Measurements from ENCODE around the gene TLK1. TPM values are rescaled to one million over a fixed set of nuclear protein-coding genes. Genes with fewer than 3 reads are reported as not detected.

The TLK1 gene
- total and polyA plus RNA-seq, 2 experiments from 2014 or later = 9.2 to 21.8 TPM

GRCh38 chr2:171159372-171160118, 1.1 kb downstream of the TLK1 start:
- H3K9me3 ChIP-seq (ENCODE audit: low read depth) = no peaks in the 10 kb centered on the region
- DNase-seq (ENCODE audit: low spot score) = peak; percentile 67
- peaks cover 3% of the 10 kb centered on the region for H3K4me1 ChIP-seq (ENCODE audit: insufficient read depth)
- H3K9me2 ChIP-seq (replicated peaks; ENCODE audit: insufficient read depth) = no peaks in the 10 kb centered on the region
- H3K27ac ChIP-seq = peak overlapping the region; percentile 100
- no peaks in the 10 kb centered on the region for H3K36me3 ChIP-seq (replicated peaks; ENCODE audit: insufficient read depth, low read depth)
- H3K79me2 ChIP-seq = peaks cover 61% of the 10 kb centered on the region
- peak overlapping the region; percentile 90 for H3K4me2 ChIP-seq
- peaks cover 52% of the 10 kb centered on the region for H4K20me1 ChIP-seq (ENCODE audit: insufficient read depth, poor library complexity, severe bottlenecking)
- peak overlapping the region; percentile 95 for H3K4me3 ChIP-seq
- WGBS (ENCODE audit: low lambda C conversion rate, missing lambda C conversion rate) = under 1% methylated on average over 27 of the region's 38 CpGs
- no peak for TF ChIP-seq EZH2 (IDR thresholded peaks at IDR 0.05; ENCODE audit: borderline replicate concordance)
- no peak for TF ChIP-seq EZH2phosphoT487 (IDR thresholded peaks at IDR 0.05; ENCODE audit: low read depth, severe bottlenecking, unreplicated experiment)
- TF ChIP-seq CTCF (IDR thresholded peaks at IDR 0.05; ENCODE audit: poor library complexity) = peak; percentile 63
- H3K27me3 ChIP-seq = no peaks in the 10 kb centered on the region
- peak overlapping the region; percentile 86 for H2AFZ ChIP-seq

- H3K9me2 ChIP-seq (replicated peaks; ENCODE audit: insufficient read depth) = no peaks in the 10 kb centered on the region
- WGBS (ENCODE audit: low lambda C conversion rate, missing lambda C conversion rate) = 4% methylated on average over 15 of the region's 15 CpGs
- H2AFZ ChIP-seq = no peak overlapping the region
- H3K4me3 ChIP-seq = peak overlapping the region; percentile 95
- H3K4me2 ChIP-seq = peak overlapping the region; percentile 90
- H3K27ac ChIP-seq = peak overlapping the region; percentile 100
- no peak for TF ChIP-seq EZH2phosphoT487 (IDR thresholded peaks at IDR 0.05; ENCODE audit: low read depth, severe bottlenecking, unreplicated experiment)
- no peak for TF ChIP-seq EZH2 (IDR thresholded peaks at IDR 0.05; ENCODE audit: borderline replicate concordance)
- no peak for TF ChIP-seq CTCF (IDR thresholded peaks at IDR 0.05; ENCODE audit: poor library complexity)
- H3K36me3 ChIP-seq (replicated peaks; ENCODE audit: insufficient read depth, low read depth) = no peaks in the 10 kb centered on the region
- peaks cover 10% of the 10 kb centered on the region for H3K4me1 ChIP-seq (ENCODE audit: insufficient read depth)
- DNase-seq (ENCODE audit: low spot score) = no peak
- no peaks in the 10 kb centered on the region for H3K9me3 ChIP-seq (ENCODE audit: low read depth)
- no peaks in the 10 kb centered on the region for H3K27me3 ChIP-seq
- H3K79me2 ChIP-seq = peaks cover 68% of the 10 kb centered on the region
- H4K20me1 ChIP-seq (ENCODE audit: insufficient read depth, poor library complexity, severe bottlenecking) = peaks cover 58% of the 10 kb centered on the region
These were observed 1.8 kb downstream of the TLK1 start for GRCh38 chr2:171158790-171159371.

GRCh38 chr2:171158036-171158789, 2.5 kb downstream of the TLK1 start:
- H3K27ac ChIP-seq = no peak overlapping the region
- H3K27me3 ChIP-seq = no peaks in the 10 kb centered on the region
- TF ChIP-seq CTCF (IDR thresholded peaks at IDR 0.05; ENCODE audit: poor library complexity) (no peak), EZH2phosphoT487 (IDR thresholded peaks at IDR 0.05; ENCODE audit: low read depth, severe bottlenecking, unreplicated experiment) (no peak), EZH2 (IDR thresholded peaks at IDR 0.05; ENCODE audit: borderline replicate concordance) (no peak)
- H3K4me2 ChIP-seq = peak overlapping the region; percentile 90
- H3K4me3 ChIP-seq = peak overlapping the region; percentile 95
- peaks cover 75% of the 10 kb centered on the region for H3K79me2 ChIP-seq
- H3K9me3 ChIP-seq (ENCODE audit: low read depth) = no peaks in the 10 kb centered on the region
- H3K36me3 ChIP-seq (replicated peaks; ENCODE audit: insufficient read depth, low read depth) = no peaks in the 10 kb centered on the region
- no peak for DNase-seq (ENCODE audit: low spot score)
- 49% methylated on average over 9 of the region's 9 CpGs for WGBS (ENCODE audit: low lambda C conversion rate, missing lambda C conversion rate)
- H3K9me2 ChIP-seq (replicated peaks; ENCODE audit: insufficient read depth) = no peaks in the 10 kb centered on the region
- peaks cover 11% of the 10 kb centered on the region for H3K4me1 ChIP-seq (ENCODE audit: insufficient read depth)
- peaks cover 65% of the 10 kb centered on the region for H4K20me1 ChIP-seq (ENCODE audit: insufficient read depth, poor library complexity, severe bottlenecking)
- H2AFZ ChIP-seq = no peak overlapping the region
